NOMO-1 treated with DMSO at 0.1 percent for 48 hours (cell line): ENCODE measurements around the gene FGF12.

ENCODE experiments used
- DNase-seq: peaks from one replicate; lab custom pipeline; 2025; ENCODE audit not compliant: unreplicated experiment; lab: John Stamatoyannopoulos, UW

The FGF12 gene

DNA sequence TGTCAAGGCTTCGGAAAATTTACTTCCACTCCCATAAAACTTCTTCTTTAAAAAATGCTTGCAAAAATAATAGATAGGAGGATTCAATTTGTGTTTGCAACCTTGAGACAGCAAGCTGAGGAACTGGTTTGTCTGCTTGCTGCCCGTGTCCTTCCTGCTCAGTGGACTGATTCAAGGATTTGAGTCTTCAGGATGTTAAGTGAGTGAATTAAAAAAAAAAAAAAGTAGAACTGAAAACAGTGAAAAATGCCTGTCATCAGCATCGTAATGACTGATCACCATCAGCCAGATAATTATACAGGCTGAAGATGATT, 453.7 kb downstream of the FGF12 start:
- DNase-seq = no peak

GRCh38 chr3:192273001-192273696, 454.2 kb downstream of the FGF12 start:
- DNase-seq = no peak

DNA sequence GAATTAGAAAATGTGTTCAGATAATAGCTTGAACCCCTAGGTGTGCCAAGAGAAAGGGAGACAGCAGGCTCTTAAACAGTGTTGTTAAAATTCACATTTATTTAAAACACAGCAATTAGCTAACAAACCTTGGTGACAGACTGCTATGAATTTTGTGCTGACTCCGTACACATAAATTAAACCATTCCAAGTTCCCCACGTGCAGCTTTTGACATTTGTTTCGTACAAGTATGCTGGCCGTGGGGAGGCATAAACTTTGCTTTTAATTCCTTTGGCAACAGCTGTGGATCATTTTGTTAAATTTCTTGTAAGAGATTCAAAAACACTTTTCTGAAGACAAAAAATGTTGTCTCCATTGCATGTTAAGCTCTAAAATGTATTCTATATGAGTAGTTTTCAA, 465.3 kb downstream of the FGF12 start:
- no peak for DNase-seq

DNA sequence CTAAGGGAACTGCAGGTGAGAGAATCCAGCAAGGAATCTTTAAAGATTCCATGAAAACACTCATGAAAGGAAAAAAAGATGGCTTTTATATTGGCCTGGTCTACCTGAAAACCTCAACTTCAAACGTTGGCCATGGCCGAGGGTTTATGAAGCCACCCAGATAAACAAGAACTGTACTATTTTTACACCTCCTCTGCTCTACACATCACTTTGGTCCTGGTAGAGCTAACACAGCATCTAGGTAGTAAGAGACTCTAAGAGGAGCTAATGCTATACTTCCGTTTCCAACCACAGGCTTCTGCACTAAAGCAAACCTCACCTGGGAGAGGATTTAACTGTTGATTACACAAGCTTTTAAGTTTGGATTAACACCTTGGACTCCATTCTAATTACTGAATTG, 466.2 kb downstream of the FGF12 start:
- DNase-seq = no peak

- no peak for DNase-seq
Observed at GRCh38 chr3:192260116-192261010, 467.0 kb downstream of the FGF12 start.

- DNase-seq = no peak
Observed at GRCh38 chr3:192259661-192260060, 467.7 kb downstream of the FGF12 start.

- no peak for DNase-seq
Observed at GRCh38 chr3:192258721-192259120, 468.6 kb downstream of the FGF12 start.

GRCh38 chr3:192255839-192256238, 471.5 kb downstream of the FGF12 start:
- DNase-seq = no peak

GRCh38 chr3:192253138-192253887, 474.0 kb downstream of the FGF12 start:
- no peak for DNase-seq

DNA sequence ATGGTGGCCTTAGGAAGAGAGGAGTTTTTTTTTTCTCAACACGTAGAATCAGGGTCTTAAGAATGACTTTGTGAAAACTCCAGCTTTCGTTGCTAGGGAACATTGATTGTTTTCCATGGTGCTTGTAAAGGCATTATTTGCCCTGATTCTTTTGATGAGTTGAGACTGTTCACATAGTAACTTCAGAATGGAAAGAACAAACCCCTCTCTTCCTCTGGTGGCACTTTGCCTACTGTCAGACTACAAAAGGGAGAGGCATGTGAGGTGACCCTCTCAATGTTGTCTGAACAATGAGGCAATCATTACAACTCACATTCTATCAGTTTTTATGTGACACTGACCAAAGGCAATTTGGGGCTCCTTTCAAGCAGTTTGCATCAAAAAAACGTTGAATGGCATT, 477.8 kb downstream of the FGF12 start:
- DNase-seq = no peak

DNA sequence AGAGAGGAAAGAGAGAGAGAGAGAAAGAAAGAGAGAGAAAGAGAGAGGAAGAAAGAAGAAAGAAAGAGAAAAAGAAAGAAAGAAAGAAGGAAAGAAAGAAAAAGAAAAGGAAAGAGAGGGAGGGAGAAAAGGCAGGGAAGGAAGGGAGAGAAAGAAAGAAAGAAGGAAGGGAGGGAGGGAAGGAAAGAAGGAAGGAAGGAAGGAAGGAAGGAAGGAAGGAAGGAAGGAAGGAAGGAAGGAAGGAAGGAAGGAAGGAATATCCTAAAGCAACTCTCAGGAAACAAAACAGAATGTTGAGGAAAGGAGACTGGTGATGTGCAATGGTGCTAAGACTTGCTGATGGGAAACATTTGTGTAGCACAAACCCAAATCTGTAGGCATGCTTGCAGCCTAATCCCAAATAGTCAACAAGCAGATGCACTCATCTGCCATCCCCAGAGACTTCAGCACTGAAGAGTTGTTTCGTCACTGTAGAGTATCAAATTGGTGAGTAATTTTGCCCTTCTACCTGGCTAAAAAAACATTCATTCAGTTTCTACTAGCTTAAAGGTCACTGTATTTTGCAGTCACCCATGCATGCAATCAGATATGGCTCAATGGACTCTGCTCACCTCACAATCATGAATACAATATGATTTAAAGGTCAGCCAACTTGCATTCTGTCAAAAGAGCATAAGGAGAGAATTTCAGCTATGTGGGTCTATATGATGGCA, 480.3 kb downstream of the FGF12 start:
- no peak for DNase-seq

DNA sequence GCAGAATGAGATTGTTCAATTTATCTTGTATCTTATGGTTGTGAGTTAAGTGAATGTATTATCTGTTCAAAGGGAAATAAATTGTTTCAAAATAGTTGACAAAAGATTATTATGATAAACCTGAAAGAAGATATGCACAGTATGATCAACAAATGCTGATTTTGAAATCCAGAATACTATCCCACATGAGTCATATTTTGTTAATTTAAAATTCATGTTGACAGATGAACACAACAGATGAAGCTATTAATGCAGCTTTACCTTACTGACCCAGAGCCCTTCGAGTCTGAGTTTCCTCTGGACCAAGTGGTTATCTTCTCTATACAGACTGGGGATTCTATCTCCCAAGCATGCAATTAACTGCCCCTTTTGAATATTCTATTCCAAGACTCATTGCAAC, 482.8 kb downstream of the FGF12 start:
- DNase-seq = no peak

DNA sequence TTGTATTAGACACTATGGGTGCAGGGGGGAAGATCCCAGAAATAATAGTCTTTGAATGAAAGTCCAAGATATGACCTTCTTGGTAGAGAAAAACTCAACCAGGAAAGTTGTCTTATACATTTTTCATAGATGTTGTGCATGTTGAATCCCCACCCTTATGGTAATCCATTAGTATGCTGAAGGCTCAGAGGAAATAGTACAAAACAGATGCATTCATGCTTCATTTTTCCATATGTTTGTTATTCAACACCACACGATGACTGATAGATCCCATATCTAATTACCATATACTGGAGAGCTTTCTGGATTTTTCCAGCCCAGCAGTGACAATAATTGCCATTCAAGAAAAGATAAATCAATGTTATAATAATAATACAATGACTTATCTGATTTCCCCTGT, 487.4 kb downstream of the FGF12 start:
- DNase-seq = no peak

GRCh38 chr3:192237992-192238608, 489.2 kb downstream of the FGF12 start:
- no peak for DNase-seq

GRCh38 chr3:192229866-192230265, 497.5 kb downstream of the FGF12 start:
- DNase-seq = no peak

GRCh38 chr3:192224634-192225155, 502.6 kb downstream of the FGF12 start:
- DNase-seq = no peak

DNA sequence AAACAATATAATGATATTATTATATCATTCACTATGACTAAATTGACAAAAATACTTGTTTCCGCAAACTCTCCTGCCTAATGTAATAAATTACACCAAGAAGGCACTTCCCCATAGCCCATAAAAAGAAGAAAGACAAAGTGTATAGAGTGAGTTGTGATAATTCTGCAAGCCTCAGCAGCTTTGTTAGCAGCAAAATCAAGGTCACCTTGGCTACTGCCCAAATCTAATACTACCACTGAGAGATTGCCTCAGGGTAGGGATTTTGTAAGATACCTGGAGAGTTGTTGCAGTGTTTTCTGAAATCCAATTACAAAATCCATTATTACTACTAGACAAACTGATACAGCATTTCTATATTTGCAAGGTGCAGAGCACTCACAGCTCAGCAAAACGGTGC, 503.5 kb downstream of the FGF12 start:
- DNase-seq = no peak

DNA sequence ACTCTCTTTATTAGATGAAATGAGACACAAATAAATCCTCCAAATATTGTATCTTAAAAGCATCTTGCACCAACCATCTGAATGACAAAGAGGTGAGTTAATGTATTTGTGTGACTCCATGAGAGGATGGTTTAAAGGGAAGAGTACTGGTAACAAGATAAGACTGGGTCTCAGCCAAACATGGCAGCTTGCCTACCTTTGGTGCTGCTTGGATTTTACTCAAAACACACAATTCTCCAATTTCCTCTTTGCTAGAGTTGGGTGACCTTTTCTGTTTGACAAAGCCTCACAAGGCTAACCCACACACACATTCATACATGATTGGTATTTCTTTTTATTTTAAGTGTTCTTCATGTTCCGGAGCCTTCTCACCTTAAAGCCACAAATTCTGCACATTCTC, 506.4 kb downstream of the FGF12 start:
- no peak for DNase-seq

- DNase-seq = no peak
Observed at GRCh38 chr3:192219926-192220325, 507.4 kb downstream of the FGF12 start.

DNA sequence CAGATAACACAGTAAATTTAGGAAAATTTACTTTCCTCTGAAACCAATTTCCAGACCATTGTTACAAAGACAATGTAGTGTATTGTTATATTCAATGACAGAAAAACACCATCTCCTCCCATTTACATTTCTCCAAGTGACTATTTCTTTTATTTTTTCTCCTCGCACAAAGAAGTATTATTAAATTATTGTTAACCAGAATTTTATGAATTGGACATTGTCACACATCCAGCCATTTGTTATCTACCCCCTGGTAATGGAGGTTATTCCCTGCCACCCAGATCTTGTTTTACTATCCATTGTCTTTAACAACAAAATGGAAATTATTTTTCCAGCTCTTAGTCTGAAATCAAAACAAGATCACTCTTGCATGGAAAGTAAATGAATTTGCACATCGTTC, 511.3 kb downstream of the FGF12 start:
- DNase-seq = no peak

GRCh38 chr3:192212979-192213378, 514.4 kb downstream of the FGF12 start:
- no peak for DNase-seq
